A549 (cell line): ENCODE data around the gene KIF26A. TPM values are rescaled to one million over a fixed set of nuclear protein-coding genes. Genes with fewer than 3 reads are reported as not detected.

ENCODE experiments used
- ATAC-seq, 2 experiments: fragments of 200-7000 bp in 1 of 2; fragments of >200 bp in 1 of 2; cut with Nextera tagmentation in 1 of 2; cut with Tn5 transposase in 1 of 2; 3 replicates each; pipeline versions ENCODE4 v1.8.0 to v1.9.1; 2018 to 2020; ENCODE audit warnings: mild to moderate bottlenecking in 1 of 2, moderate library complexity in 1 of 2
- CTCF ChIA-PET: fragments of 300-600 bp; sonication (Branson Sonifier 250); formaldehyde crosslinking; extraction: SDS; loops from one replicate; lab custom pipeline; 2021; ENCODE audit warnings: antibody characterized with exemption, inconsistent platforms; lab: Yijun Ruan, JAX
- POLR2A ChIA-PET: fragments of 350-600 bp; formaldehyde crosslinking; extraction: SDS; loops from one replicate; lab custom pipeline; 2021; ENCODE audit warnings: antibody characterized with exemption, inconsistent platforms; lab: Yijun Ruan, JAX
- DNase-seq, 2 experiments: peaks; one replicate each; pipeline versions ENCODE4 v3.0.0 to v3.0.0-alpha.2; 2011 to 2016; ENCODE audit warnings: low read depth in 1 of 2, low spot score in 1 of 2
- FAIRE-seq: peaks from 2 replicates; lab custom pipeline; 2011; peaks lifted over from hg19 to GRCh38; lab: Jason Lieb, UNC
- H3K27ac ChIP-seq, 2 experiments: fragments of >200 bp; sonication (Bioruptor Twin); formaldehyde crosslinking; 3 replicates each; pipeline ENCODE4 v1.5.1; 2016 to 2017
- H3K4me1 ChIP-seq: fragments of >200 bp; sonication (Bioruptor Twin); formaldehyde crosslinking; 3 replicates; pipeline ENCODE4 v1.6.1; 2016
- H3K4me2 ChIP-seq: fragments of >200 bp; sonication (Bioruptor Twin); formaldehyde crosslinking; 3 replicates; pipeline ENCODE4 v1.6.1; 2016
- H3K4me3 ChIP-seq: fragments of >200 bp; sonication (Bioruptor Twin); formaldehyde crosslinking; 3 replicates; pipeline ENCODE4 v1.5.1; 2016
- H3K9me3 ChIP-seq: fragments of >200 bp; sonication (Bioruptor Twin); formaldehyde crosslinking; 3 replicates; pipeline ENCODE4 v1.6.1; 2016
- ATOH8 ChIP-seq: fragments of 250-450 bp; sonication (Bioruptor Pico); IDR thresholded peaks from 2 replicates; pipeline ENCODE4 v1.5.0; 2020; ENCODE audit warnings: low read depth, mild to moderate bottlenecking, moderate library complexity
- BCL3 ChIP-seq: fragments of >200 bp; sonication (Bioruptor Twin); formaldehyde crosslinking; IDR thresholded peaks from 3 replicates; pipeline ENCODE4 v1.6.1; 2016
- CHD2 ChIP-seq: fragments of 150-350 bp; IDR thresholded peaks from 2 replicates; pipeline ENCODE4 v1.6.1; 2014; ENCODE audit warnings: low read length; ENCODE audit not compliant: partially characterized antibody
- CTCF ChIP-seq: fragments of >200 bp; sonication (Bioruptor Twin); formaldehyde crosslinking; IDR thresholded peaks from 3 replicates; pipeline ENCODE4 v1.5.1; 2016
- E2F6 ChIP-seq: IDR thresholded peaks from 2 replicates; pipeline ENCODE4 v1.6.1; 2012; ENCODE audit warnings: low read depth, borderline replicate concordance
- EHMT2 ChIP-seq: fragments of 200-600 bp; sonication (generic); IDR thresholded peaks from 2 replicates; pipeline ENCODE4 v1.6.1; 2016; ENCODE audit warnings: antibody characterized with exemption, low read depth, mild to moderate bottlenecking, moderate library complexity
- EP300 ChIP-seq, 2 experiments: fragments of >200 bp; sonication (Bioruptor Twin); formaldehyde crosslinking; IDR thresholded peaks; 2 replicates in 1 of 2; 3 replicates in 1 of 2; pipeline ENCODE4 v1.6.1; 2016 to 2017
- ESRRA ChIP-seq: fragments of 150-350 bp; IDR thresholded peaks from 2 replicates; pipeline ENCODE4 v1.6.1; 2014; ENCODE audit warnings: mild to moderate bottlenecking, low read length, borderline replicate concordance
- FOSL2 ChIP-seq, 2 experiments: fragments of 450-650 bp in 1 of 2; fragments of >200 bp in 1 of 2; sonication (Bioruptor Twin) in 1 of 2; formaldehyde crosslinking; IDR thresholded peaks; 2 replicates each; pipeline versions ENCODE4 v1.5.0 to v1.6.1; 2016 to 2020; ENCODE audit warnings: mild to moderate bottlenecking in 1 of 2, moderate library complexity in 1 of 2
- HOXA7 ChIP-seq: fragments of 250-450 bp; sonication (Bioruptor Pico); IDR thresholded peaks from 2 replicates; pipeline ENCODE4 v1.5.0; 2020; ENCODE audit warnings: mild to moderate bottlenecking, moderate library complexity
- HOXB5 ChIP-seq: fragments of 250-450 bp; sonication (Bioruptor Pico); IDR thresholded peaks from 2 replicates; pipeline ENCODE4 v1.5.0; 2020; ENCODE audit warnings: mild to moderate bottlenecking, moderate library complexity
- JUN ChIP-seq, 2 experiments: fragments of >200 bp; sonication (Bioruptor Twin); formaldehyde crosslinking; IDR thresholded peaks; 2 replicates in 1 of 2; 3 replicates in 1 of 2; pipeline ENCODE4 v1.6.1; 2016 to 2017
- JUNB ChIP-seq: fragments of >200 bp; sonication (Bioruptor Twin); formaldehyde crosslinking; IDR thresholded peaks from 2 replicates; pipeline ENCODE4 v1.6.1; 2016
- MAFK ChIP-seq: fragments of 450-650 bp; IDR thresholded peaks from 2 replicates; pipeline ENCODE4 v1.6.1; 2014; ENCODE audit not compliant: partially characterized antibody
- MAX ChIP-seq: IDR thresholded peaks from 2 replicates; pipeline ENCODE4 v1.6.1; 2012
- MYC ChIP-seq: IDR thresholded peaks from 2 replicates; pipeline ENCODE4 v1.6.1; 2012; ENCODE audit warnings: mild to moderate bottlenecking, inconsistent platforms, low read length, improper control_type of control experiment, borderline replicate concordance
- NFE2L2 ChIP-seq: fragments of 150-350 bp; conservative IDR thresholded peaks from 2 replicates; pipeline ENCODE4 v1.6.1; 2014; ENCODE audit warnings: low read length
- POLR2A ChIP-seq: IDR thresholded peaks from 2 replicates; pipeline ENCODE4 v1.6.1; 2012; ENCODE audit warnings: mild to moderate bottlenecking, low read length
- REST ChIP-seq: fragments of 200-600 bp; sonication (generic); IDR thresholded peaks from 2 replicates; pipeline ENCODE4 v1.6.1; 2016; ENCODE audit warnings: antibody characterized with exemption, mild to moderate bottlenecking, moderate library complexity
- RFX5 ChIP-seq: fragments of 450-650 bp; IDR thresholded peaks from 2 replicates; pipeline ENCODE4 v1.7.1; 2014; ENCODE audit warnings: antibody characterized with exemption, mild to moderate bottlenecking, moderate library complexity
- RNF2 ChIP-seq: fragments of 200-600 bp; sonication (generic); IDR thresholded peaks from 2 replicates; pipeline ENCODE4 v1.6.1; 2016; ENCODE audit warnings: low read depth, mild to moderate bottlenecking, antibody characterized with exemption, moderate library complexity, borderline replicate concordance
- SMC3 ChIP-seq: fragments of >200 bp; sonication (Bioruptor Twin); formaldehyde crosslinking; IDR thresholded peaks from 3 replicates; pipeline ENCODE4 v1.6.1; 2018; ENCODE audit warnings: inconsistent platforms
- SREBF2 ChIP-seq: fragments of 450-650 bp; IDR thresholded peaks from 2 replicates; pipeline ENCODE4 v1.6.1; 2014; ENCODE audit warnings: mild to moderate bottlenecking, moderate library complexity
- ZC3H11A ChIP-seq: fragments of 450-650 bp; IDR thresholded peaks from 2 replicates; pipeline ENCODE4 v1.6.1; 2014; ENCODE audit warnings: antibody characterized with exemption, mild to moderate bottlenecking
- ZFP36 ChIP-seq: fragments of 450-650 bp; IDR thresholded peaks from 2 replicates; pipeline ENCODE4 v1.6.1; 2014; ENCODE audit warnings: borderline replicate concordance; ENCODE audit not compliant: partially characterized antibody
- WGBS: methylation state at CpG from one replicate; pipeline ENCODE4 v1.1.6; 2017; ENCODE audit errors: missing lambda C conversion rate; 5-methylcytosine and 5-hydroxymethylcytosine counted together
- polyA plus RNA-seq, 4 experiments: library from polyadenylated mRNA; depleted of rRNA in 3 of 4; stranded (reverse); fragments of >200 nt; fragmentation: RNase III in 1 of 4; extraction: RNeasy Plus Mini Kit Qiagen cat#74134 plus additional on column Dnase treatment in 1 of 4; gene quantifications; 2 replicates in 3 of 4; 3 replicates in 1 of 4; pipeline ENCODE4 v1.2.3, GENCODE V29; 2011 to 2017

Gene KIF26A
- polyA plus RNA-seq, 2 of the 4 experiments (the other 2 are of a cell fraction), result 0.28 to 2.3 TPM

GRCh38 chr14:104164041-104164440, 25.7 kb downstream of the KIF26A start (continued):
- TF ChIP-seq ZC3H11A, result no peak
- no peak for TF ChIP-seq EP300 (IDR thresholded peaks at IDR 0.05)

GRCh38 chr14:104164512-104164911, 26.1 kb downstream of the KIF26A start:
- ChIA-PET POLR2A (no interaction called here), CTCF (no interaction called here)
- no peak for TF ChIP-seq NFE2L2
- no peak for ATAC-seq
- FAIRE-seq, result no peak
- H3K9me3 ChIP-seq, result no peaks in the 10 kb centered on the region
- 69% methylated on average over 9 of the region's 9 CpGs for WGBS
- no peaks in the 10 kb centered on the region for H3K4me1 ChIP-seq
- H3K27ac ChIP-seq, result no peak overlapping the region
- no peak overlapping the region for H3K4me3 ChIP-seq
- no peak overlapping the region for H3K4me2 ChIP-seq
- DNase-seq, result no peak

- Histone ChIP-seq H3K4me1 (no peaks in the 10 kb centered on the region), H3K27ac (no peak overlapping the region), H3K4me2 (no peak overlapping the region), H3K9me3 (no peaks in the 10 kb centered on the region), H3K4me3 (no peak overlapping the region)
- FAIRE-seq (no peak), ATAC-seq (no peak), DNase-seq (no peak)
- ChIA-PET POLR2A (no interaction called here), CTCF (interaction anchor here (0.7 to 1.4 kb wide), 2 partner anchors 30 to 540 kb away, joined by 3 read pairs; no protein-coding TSS in a partner anchor)
- WGBS, result 85% methylated on average over 11 of the region's 18 CpGs
- no peak for TF ChIP-seq E2F6
- no peak for TF ChIP-seq ESRRA
- no peak for TF ChIP-seq MYC
- no peak for TF ChIP-seq REST
- no peak for TF ChIP-seq JUNB
- TF ChIP-seq MAX, result no peak
- no peak for TF ChIP-seq EHMT2
- no peak for TF ChIP-seq CHD2
- TF ChIP-seq SREBF2, result no peak
- TF ChIP-seq RFX5, result no peak
- TF ChIP-seq MAFK, result no peak
Measured at GRCh38 chr14:104166698-104167097, 28.3 kb downstream of the KIF26A start.

- H3K27ac ChIP-seq, result no peak overlapping the region
- no peak for ATAC-seq
- 82% methylated on average over 5 of the region's 15 CpGs for WGBS
- ChIA-PET CTCF (interaction anchor here (1.2 kb wide), 1 partner anchor 396 kb away, joined by 3 read pairs; no protein-coding TSS in a partner anchor), POLR2A (no interaction called here)
- H3K4me2 ChIP-seq, result no peak overlapping the region
- no peak for FAIRE-seq
- no peaks in the 10 kb centered on the region for H3K4me1 ChIP-seq
- H3K9me3 ChIP-seq, result no peaks in the 10 kb centered on the region
- no peak overlapping the region for H3K4me3 ChIP-seq
- no peak for DNase-seq
- TF ChIP-seq MAFK, result no peak
- TF ChIP-seq HOXB5 (CRISPR knock-in tag), result no peak
- TF ChIP-seq CTCF, result no peak
- TF ChIP-seq ATOH8 (CRISPR knock-in tag), result no peak
- TF ChIP-seq HOXA7 (CRISPR knock-in tag), result no peak
- TF ChIP-seq POLR2A, result no peak
- no peak for TF ChIP-seq ZFP36
- TF ChIP-seq RNF2, result no peak
- no peak for TF ChIP-seq BCL3
- no peak for TF ChIP-seq MAX
- TF ChIP-seq SMC3, result no peak
- TF ChIP-seq FOSL2 (IDR thresholded peaks at IDR 0.05), result no peak
- TF ChIP-seq FOSL2 (CRISPR knock-in tag; IDR thresholded peaks at IDR 0.05), result no peak
- no peak for TF ChIP-seq JUN (IDR thresholded peaks at IDR 0.05)
Measured at GRCh38 chr14:104168603-104169002, 30.2 kb downstream of the KIF26A start.
